ENCODE data around the gene SPAG16.

SPAG16 gene

DNA sequence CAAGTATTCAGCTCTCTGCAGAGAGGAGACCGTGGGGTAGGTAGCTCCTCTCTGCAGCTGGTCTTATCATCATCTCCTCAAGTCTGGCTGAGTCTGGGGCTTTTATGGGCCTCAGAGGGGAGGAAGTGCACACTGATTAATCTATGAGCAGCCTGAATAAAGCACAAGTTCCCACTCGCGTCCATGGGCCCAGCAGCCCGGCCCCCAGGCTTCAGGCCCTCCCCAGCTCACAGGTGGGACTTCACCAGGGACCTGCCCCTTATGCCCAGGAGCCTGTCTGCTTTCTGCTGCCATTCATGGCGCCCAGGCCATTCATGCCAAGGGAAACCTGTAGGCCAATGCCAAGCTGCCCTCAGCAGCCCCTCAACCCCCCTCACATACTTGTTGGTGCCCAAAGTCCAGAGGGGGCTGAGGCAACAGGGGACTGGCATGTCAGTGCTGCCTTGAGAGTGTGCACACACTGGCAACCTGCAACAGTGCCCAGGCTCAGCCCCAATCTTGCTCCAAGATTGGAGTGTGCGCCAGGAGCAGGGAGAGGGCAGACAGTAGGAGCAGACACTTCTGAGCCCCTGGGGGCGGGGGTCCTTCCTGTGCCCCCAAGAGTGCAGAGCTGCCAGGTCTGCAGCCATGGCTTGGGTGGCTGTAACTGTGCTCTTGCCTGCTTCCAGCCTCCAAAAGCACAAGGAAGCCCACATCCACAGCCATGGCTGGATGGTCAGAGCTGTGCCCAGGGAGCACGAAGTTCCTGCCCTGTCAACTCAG lies 751.0 kb downstream of the SPAG16 start:
- H3K4me1 ChIP-seq, result no peaks in the 10 kb centered on the region
- no peak overlapping the region for H3K4me3 ChIP-seq
- H3K27me3 ChIP-seq, result no peaks in the 10 kb centered on the region
- no peak overlapping the region for H3K27ac ChIP-seq
- intact Hi-C loops (cut with DNase I; ENCODE audit: low total_unique reads), result no loop called here
- TF ChIP-seq, protein P1, sequence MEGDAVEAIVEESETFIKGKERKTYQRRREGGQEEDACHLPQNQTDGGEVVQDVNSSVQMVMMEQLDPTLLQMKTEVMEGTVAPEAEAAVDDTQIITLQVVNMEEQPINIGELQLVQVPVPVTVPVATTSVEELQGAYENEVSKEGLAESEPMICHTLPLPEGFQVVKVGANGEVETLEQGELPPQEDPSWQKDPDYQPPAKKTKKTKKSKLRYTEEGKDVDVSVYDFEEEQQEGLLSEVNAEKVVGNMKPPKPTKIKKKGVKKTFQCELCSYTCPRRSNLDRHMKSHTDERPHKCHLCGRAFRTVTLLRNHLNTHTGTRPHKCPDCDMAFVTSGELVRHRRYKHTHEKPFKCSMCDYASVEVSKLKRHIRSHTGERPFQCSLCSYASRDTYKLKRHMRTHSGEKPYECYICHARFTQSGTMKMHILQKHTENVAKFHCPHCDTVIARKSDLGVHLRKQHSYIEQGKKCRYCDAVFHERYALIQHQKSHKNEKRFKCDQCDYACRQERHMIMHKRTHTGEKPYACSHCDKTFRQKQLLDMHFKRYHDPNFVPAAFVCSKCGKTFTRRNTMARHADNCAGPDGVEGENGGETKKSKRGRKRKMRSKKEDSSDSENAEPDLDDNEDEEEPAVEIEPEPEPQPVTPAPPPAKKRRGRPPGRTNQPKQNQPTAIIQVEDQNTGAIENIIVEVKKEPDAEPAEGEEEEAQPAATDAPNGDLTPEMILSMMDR (IDR thresholded peaks at IDR 0.05), result no peak
- DNase-seq, result no peak
- H3K36me3 ChIP-seq, result no peaks in the 10 kb centered on the region
- H3K9me3 ChIP-seq, result peaks cover 0 to 8% (median 0%) of the 10 kb centered on the region in 3 donors

DNA sequence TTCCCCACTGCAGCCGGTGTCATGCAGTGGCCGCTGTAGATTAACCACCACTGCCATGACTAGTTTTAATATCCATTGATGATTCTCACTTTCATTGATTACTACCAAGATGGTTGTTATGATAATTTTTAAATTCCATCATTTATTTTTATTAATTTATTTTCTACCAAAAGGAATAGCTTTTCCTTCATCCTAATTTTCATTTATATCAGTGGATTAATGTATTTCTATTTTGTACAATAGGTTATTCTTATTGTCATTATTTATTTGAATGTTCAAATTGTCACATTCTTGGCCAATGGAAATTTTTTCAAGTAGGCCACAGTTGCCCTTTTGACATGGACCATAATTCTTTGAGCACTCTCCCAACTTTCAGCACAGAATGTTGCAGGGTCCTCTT lies 751.7 kb downstream of the SPAG16 start:
- DNase-seq, result no peak
- TF ChIP-seq, protein P1 (IDR thresholded peaks at IDR 0.05), result no peak
- Histone ChIP-seq H3K36me3 (no peaks in the 10 kb centered on the region), H3K4me3 (no peak overlapping the region), H3K27ac (no peak overlapping the region), H3K9me3 (peaks cover 0 to 8% (median 4%) of the 10 kb centered on the region in 3 donors), H3K27me3 (no peaks in the 10 kb centered on the region), H3K4me1 (no peaks in the 10 kb centered on the region)
- intact Hi-C loops (cut with DNase I; ENCODE audit: low total_unique reads), result no loop called here

DNA sequence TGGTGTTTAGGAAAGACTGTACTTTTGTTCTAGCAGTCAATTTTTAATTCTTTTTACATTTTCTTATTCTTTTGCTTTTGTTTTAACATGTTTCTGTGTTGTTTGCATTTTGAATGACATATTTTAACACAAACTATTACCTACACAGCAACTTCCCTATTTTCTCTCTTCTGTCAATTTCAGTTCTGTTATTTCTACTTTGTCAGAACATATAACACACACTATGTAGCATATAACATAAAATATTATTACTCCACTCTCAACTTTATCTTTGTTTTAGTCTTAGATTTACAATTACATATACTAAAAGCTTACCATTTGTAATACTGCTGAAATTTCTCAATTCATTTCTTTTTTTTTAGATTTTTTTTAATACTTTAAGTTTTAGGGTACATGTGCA lies 753.9 kb downstream of the SPAG16 start:
- TF ChIP-seq, protein P1 (IDR thresholded peaks at IDR 0.05), result no peak
- Histone ChIP-seq H3K27ac (no peak overlapping the region), H3K4me1 (no peaks in the 10 kb centered on the region), H3K27me3 (no peaks in the 10 kb centered on the region), H3K9me3 (peaks cover 0 to 8% (median 4%) of the 10 kb centered on the region in 3 donors), H3K36me3 (no peaks in the 10 kb centered on the region), H3K4me3 (no peak overlapping the region)
- intact Hi-C loops (cut with DNase I; ENCODE audit: low total_unique reads), result no loop called here
- no peak for DNase-seq

DNA sequence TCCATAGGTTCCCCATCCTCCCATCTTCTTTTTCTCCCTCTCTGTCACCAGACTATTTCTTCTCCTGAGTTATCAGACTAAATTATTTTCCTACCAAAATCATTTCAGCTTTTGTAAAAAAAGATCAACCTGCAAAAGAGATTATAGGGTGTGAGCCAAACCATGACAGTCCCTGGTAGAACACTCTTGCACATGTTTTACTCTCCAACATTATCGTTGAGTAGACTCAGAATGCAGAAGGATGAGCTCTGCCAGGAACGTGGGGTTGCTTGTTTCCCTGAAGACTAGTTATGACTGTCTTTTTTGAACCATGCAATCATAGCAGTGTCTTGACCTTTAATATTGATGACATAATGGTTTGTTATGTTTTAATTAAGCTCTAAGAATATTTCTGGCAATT lies 766.5 kb downstream of the SPAG16 start:
- Histone ChIP-seq H3K9me3 (peaks cover 0 to under 1% (median 0%) of the 10 kb centered on the region in 3 donors), H3K4me1 (peaks cover 0 to 13% (median 1%) of the 10 kb centered on the region in 4 donors), H3K4me3 (no peak overlapping the region), H3K36me3 (no peaks in the 10 kb centered on the region), H3K27ac (no peak overlapping the region), H3K27me3 (no peaks in the 10 kb centered on the region)
- DNase-seq, result no peak
- TF ChIP-seq, protein P1 (IDR thresholded peaks at IDR 0.05), result no peak
- intact Hi-C loops (cut with DNase I; ENCODE audit: low total_unique reads), result no loop called here

DNA sequence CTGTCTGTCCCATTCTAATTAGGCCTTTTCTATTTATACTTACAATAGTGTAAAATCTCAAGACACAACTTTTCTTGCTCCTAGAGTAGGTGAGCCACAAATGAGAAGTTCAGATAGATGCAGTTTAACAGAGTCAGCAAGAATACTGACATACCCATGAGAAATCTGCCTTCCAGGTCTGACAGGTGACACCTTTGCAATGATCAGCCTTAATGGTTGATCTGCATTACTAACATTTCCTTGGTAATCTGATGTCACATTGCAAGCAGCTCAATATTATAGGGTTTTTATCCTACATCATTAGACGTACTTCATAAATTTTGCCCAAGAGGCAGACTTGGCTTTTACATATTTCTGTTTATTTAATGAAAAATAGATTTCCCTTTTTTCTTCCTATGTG lies 767.3 kb downstream of the SPAG16 start:
- Histone ChIP-seq H3K4me1 (peaks cover 0 to 13% (median 1%) of the 10 kb centered on the region in 4 donors), H3K27me3 (no peaks in the 10 kb centered on the region), H3K9me3 (no peaks in the 10 kb centered on the region), H3K27ac (no peak overlapping the region), H3K4me3 (no peak overlapping the region), H3K36me3 (no peaks in the 10 kb centered on the region)
- no peak for DNase-seq
- intact Hi-C loops (cut with DNase I; ENCODE audit: low total_unique reads), result no loop called here
- TF ChIP-seq, protein P1 (IDR thresholded peaks at IDR 0.05), result no peak

All from tibial artery (tissue), 4 donors.